ENCODE measurements around the gene PTTG1IP.
"Not testable (repeated sequence)": the region's sequence is repeated elsewhere in the genome, so short reads cannot be mapped to it uniquely, and the experiment has no call there.

The PTTG1IP gene

GRCh38 chr21:44838951-44839350 is 34.5 kb downstream of the PTTG1IP start:
- H3K9ac ChIP-seq (ENCODE audit: low read length), result no peak overlapping the region
- no peak overlapping the region for H3K27ac ChIP-seq (ENCODE audit: low read length)
- no peaks in the 10 kb centered on the region for H3K4me1 ChIP-seq (ENCODE audit: control insufficient read depth, low read depth, low read length)
- H3K36me3 ChIP-seq (ENCODE audit: control insufficient read depth, low read depth, low read length), result no peaks in the 10 kb centered on the region
- H3K9me3 ChIP-seq (ENCODE audit: control insufficient read depth, low read depth, low read length), result no peaks in the 10 kb centered on the region
- no peak overlapping the region for H3K4me3 ChIP-seq (ENCODE audit: low read length)
- H3K27me3 ChIP-seq (ENCODE audit: control insufficient read depth, insufficient read depth, low read length), result no peaks in the 10 kb centered on the region

- Histone ChIP-seq H3K4me1 (ENCODE audit: control insufficient read depth, low read depth, low read length) (no peaks in the 10 kb centered on the region), H3K27me3 (ENCODE audit: control insufficient read depth, insufficient read depth, low read length) (no peaks in the 10 kb centered on the region), H3K4me3 (ENCODE audit: low read length) (no peak overlapping the region), H3K9ac (ENCODE audit: low read length) (no peak overlapping the region), H3K36me3 (ENCODE audit: control insufficient read depth, low read depth, low read length) (no peaks in the 10 kb centered on the region), H3K9me3 (ENCODE audit: control insufficient read depth, low read depth, low read length) (no peaks in the 10 kb centered on the region), H3K27ac (ENCODE audit: low read length) (no peak overlapping the region)
Measured at GRCh38 chr21:44838039-44838895, 35.2 kb downstream of the PTTG1IP start.

GRCh38 chr21:44837537-44837936 is 36.0 kb downstream of the PTTG1IP start:
- no peaks in the 10 kb centered on the region for H3K27me3 ChIP-seq (ENCODE audit: control insufficient read depth, insufficient read depth, low read length)
- H3K9me3 ChIP-seq (ENCODE audit: control insufficient read depth, low read depth, low read length), result no peaks in the 10 kb centered on the region
- no peak overlapping the region for H3K9ac ChIP-seq (ENCODE audit: low read length)
- no peaks in the 10 kb centered on the region for H3K4me1 ChIP-seq (ENCODE audit: control insufficient read depth, low read depth, low read length)
- no peak overlapping the region for H3K4me3 ChIP-seq (ENCODE audit: low read length)
- H3K27ac ChIP-seq (ENCODE audit: low read length), result no peak overlapping the region
- H3K36me3 ChIP-seq (ENCODE audit: control insufficient read depth, low read depth, low read length), result no peaks in the 10 kb centered on the region

GRCh38 chr21:44836666-44837471 is 36.6 kb downstream of the PTTG1IP start:
- H3K4me3 ChIP-seq (ENCODE audit: low read length), result no peak overlapping the region

GRCh38 chr21:44836349-44836665 is 37.2 kb downstream of the PTTG1IP start:
- Histone ChIP-seq H3K36me3 (ENCODE audit: control insufficient read depth, low read depth, low read length) (no peaks in the 10 kb centered on the region), H3K4me3 (ENCODE audit: low read length) (no peak overlapping the region), H3K4me1 (ENCODE audit: control insufficient read depth, low read depth, low read length) (no peaks in the 10 kb centered on the region), H3K27me3 (ENCODE audit: control insufficient read depth, insufficient read depth, low read length) (no peaks in the 10 kb centered on the region), H3K9ac (ENCODE audit: low read length) (no peak overlapping the region), H3K9me3 (ENCODE audit: control insufficient read depth, low read depth, low read length) (no peaks in the 10 kb centered on the region), H3K27ac (ENCODE audit: low read length) (no peak overlapping the region)

More at GRCh38 chr21:44836666-44837471, 36.6 kb downstream of the PTTG1IP start:
- H3K9me3 ChIP-seq (ENCODE audit: control insufficient read depth, low read depth, low read length), result no peaks in the 10 kb centered on the region
- no peaks in the 10 kb centered on the region for H3K27me3 ChIP-seq (ENCODE audit: control insufficient read depth, insufficient read depth, low read length)
- no peak overlapping the region for H3K27ac ChIP-seq (ENCODE audit: low read length)
- H3K9ac ChIP-seq (ENCODE audit: low read length), result no peak overlapping the region
- no peaks in the 10 kb centered on the region for H3K4me1 ChIP-seq (ENCODE audit: control insufficient read depth, low read depth, low read length)
- H3K36me3 ChIP-seq (ENCODE audit: control insufficient read depth, low read depth, low read length), result no peaks in the 10 kb centered on the region

- Histone ChIP-seq H3K4me1 (ENCODE audit: control insufficient read depth, low read depth, low read length) (no peaks in the 10 kb centered on the region), H3K4me3 (ENCODE audit: low read length) (no peak overlapping the region), H3K27ac (ENCODE audit: low read length) (no peak overlapping the region), H3K27me3 (ENCODE audit: control insufficient read depth, insufficient read depth, low read length) (no peaks in the 10 kb centered on the region), H3K36me3 (ENCODE audit: control insufficient read depth, low read depth, low read length) (no peaks in the 10 kb centered on the region), H3K9me3 (ENCODE audit: control insufficient read depth, low read depth, low read length) (no peaks in the 10 kb centered on the region), H3K9ac (ENCODE audit: low read length) (no peak overlapping the region)
Measured at GRCh38 chr21:44835647-44835973, 37.9 kb downstream of the PTTG1IP start.

GRCh38 chr21:44834951-44835646 is 38.4 kb downstream of the PTTG1IP start:
- no peaks in the 10 kb centered on the region for H3K9me3 ChIP-seq (ENCODE audit: control insufficient read depth, low read depth, low read length)
- H3K27me3 ChIP-seq (ENCODE audit: control insufficient read depth, insufficient read depth, low read length), result no peaks in the 10 kb centered on the region
- H3K4me3 ChIP-seq (ENCODE audit: low read length), result no peak overlapping the region
- H3K36me3 ChIP-seq (ENCODE audit: control insufficient read depth, low read depth, low read length), result no peaks in the 10 kb centered on the region
- no peak overlapping the region for H3K9ac ChIP-seq (ENCODE audit: low read length)
- no peak overlapping the region for H3K27ac ChIP-seq (ENCODE audit: low read length)
- no peaks in the 10 kb centered on the region for H3K4me1 ChIP-seq (ENCODE audit: control insufficient read depth, low read depth, low read length)

- Histone ChIP-seq H3K4me3 (ENCODE audit: low read length) (no peak overlapping the region), H3K4me1 (ENCODE audit: control insufficient read depth, low read depth, low read length) (no peaks in the 10 kb centered on the region), H3K9ac (ENCODE audit: low read length) (no peak overlapping the region), H3K27ac (ENCODE audit: low read length) (no peak overlapping the region), H3K36me3 (ENCODE audit: control insufficient read depth, low read depth, low read length) (no peaks in the 10 kb centered on the region), H3K9me3 (ENCODE audit: control insufficient read depth, low read depth, low read length) (no peaks in the 10 kb centered on the region), H3K27me3 (ENCODE audit: control insufficient read depth, insufficient read depth, low read length) (no peaks in the 10 kb centered on the region)
Measured at GRCh38 chr21:44834231-44834950, 39.1 kb downstream of the PTTG1IP start.

- Histone ChIP-seq H3K4me1 (ENCODE audit: control insufficient read depth, low read depth, low read length) (no peaks in the 10 kb centered on the region), H3K36me3 (ENCODE audit: control insufficient read depth, low read depth, low read length) (no peaks in the 10 kb centered on the region), H3K27ac (ENCODE audit: low read length) (no peak overlapping the region), H3K9ac (ENCODE audit: low read length) (no peak overlapping the region), H3K9me3 (ENCODE audit: control insufficient read depth, low read depth, low read length) (peaks cover 5% of the 10 kb centered on the region), H3K4me3 (ENCODE audit: low read length) (no peak overlapping the region), H3K27me3 (ENCODE audit: control insufficient read depth, insufficient read depth, low read length) (no peaks in the 10 kb centered on the region)
Measured at GRCh38 chr21:44833663-44834062, 39.8 kb downstream of the PTTG1IP start.

- H3K9me3 ChIP-seq (ENCODE audit: control insufficient read depth, low read depth, low read length); H3K4me1 ChIP-seq (ENCODE audit: control insufficient read depth, low read depth, low read length); H3K27ac ChIP-seq (ENCODE audit: low read length); H3K4me3 ChIP-seq (ENCODE audit: low read length); H3K36me3 ChIP-seq (ENCODE audit: control insufficient read depth, low read depth, low read length); H3K27me3 ChIP-seq (ENCODE audit: control insufficient read depth, insufficient read depth, low read length); H3K9ac ChIP-seq (ENCODE audit: low read length): not testable (repeated sequence)
Measured at GRCh38 chr21:44832516-44833255, 40.8 kb downstream of the PTTG1IP start.

All from iPS-18a (cell line).